ENCODE results near the gene PSMD11.

DNA sequence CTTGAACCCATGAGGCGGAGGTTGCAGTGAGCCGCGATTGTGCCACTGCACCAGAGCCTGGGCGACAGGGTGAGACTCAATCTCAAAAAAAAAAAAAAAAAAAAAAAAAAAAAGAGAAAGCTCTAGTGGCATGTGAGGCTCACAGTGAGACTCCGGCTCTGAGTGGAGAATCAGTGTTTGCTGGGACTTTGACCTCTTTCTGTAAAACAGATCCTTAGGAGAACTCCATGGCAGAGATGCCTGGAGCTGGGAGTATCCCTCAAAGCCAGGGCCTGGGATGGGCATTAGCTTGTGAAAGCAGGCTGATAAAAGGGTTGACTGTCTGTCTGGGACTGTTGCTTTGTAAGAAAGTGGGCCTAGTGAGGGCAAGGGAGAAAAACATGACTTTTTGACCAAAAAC, 48.0 kb upstream of the PSMD11 start:
- TF ChIP-seq, protein P1, sequence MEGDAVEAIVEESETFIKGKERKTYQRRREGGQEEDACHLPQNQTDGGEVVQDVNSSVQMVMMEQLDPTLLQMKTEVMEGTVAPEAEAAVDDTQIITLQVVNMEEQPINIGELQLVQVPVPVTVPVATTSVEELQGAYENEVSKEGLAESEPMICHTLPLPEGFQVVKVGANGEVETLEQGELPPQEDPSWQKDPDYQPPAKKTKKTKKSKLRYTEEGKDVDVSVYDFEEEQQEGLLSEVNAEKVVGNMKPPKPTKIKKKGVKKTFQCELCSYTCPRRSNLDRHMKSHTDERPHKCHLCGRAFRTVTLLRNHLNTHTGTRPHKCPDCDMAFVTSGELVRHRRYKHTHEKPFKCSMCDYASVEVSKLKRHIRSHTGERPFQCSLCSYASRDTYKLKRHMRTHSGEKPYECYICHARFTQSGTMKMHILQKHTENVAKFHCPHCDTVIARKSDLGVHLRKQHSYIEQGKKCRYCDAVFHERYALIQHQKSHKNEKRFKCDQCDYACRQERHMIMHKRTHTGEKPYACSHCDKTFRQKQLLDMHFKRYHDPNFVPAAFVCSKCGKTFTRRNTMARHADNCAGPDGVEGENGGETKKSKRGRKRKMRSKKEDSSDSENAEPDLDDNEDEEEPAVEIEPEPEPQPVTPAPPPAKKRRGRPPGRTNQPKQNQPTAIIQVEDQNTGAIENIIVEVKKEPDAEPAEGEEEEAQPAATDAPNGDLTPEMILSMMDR (IDR thresholded peaks at IDR 0.05; ENCODE audit: insufficient read depth, low read depth, low read length), result no peak
- TF ChIP-seq EZH2 (IDR thresholded peaks at IDR 0.05; ENCODE audit: insufficient read depth, low read length), result no peak
